Keratinocyte (primary cell): ENCODE data around the gene MALRD1.

ENCODE experiments used
- EZH2 ChIP-seq: IDR thresholded peaks from one replicate; pipeline ENCODE4 v1.6.1; 2012; ENCODE audit warnings: inconsistent platforms, mild to moderate bottlenecking, low read length, moderate library complexity
- TF ChIP-seq, protein P1 (sequence below), 3 experiments: IDR thresholded peaks in 1 of 3; conservative IDR thresholded peaks in 1 of 3; optimal IDR thresholded peaks in 1 of 3; 2 replicates in 2 of 3; 3 replicates in 1 of 3; pipeline versions ENCODE3 to v1.5.1; 2011; ENCODE audit warnings: low read length in 3 of 3, mild to moderate bottlenecking in 3 of 3, moderate library complexity in 2 of 3, control low read depth in 1 of 3, inconsistent platforms in 1 of 3; ENCODE audit not compliant: insufficient read depth in 2 of 3; ENCODE audit errors: extremely low read depth in 1 of 3

DNA sequence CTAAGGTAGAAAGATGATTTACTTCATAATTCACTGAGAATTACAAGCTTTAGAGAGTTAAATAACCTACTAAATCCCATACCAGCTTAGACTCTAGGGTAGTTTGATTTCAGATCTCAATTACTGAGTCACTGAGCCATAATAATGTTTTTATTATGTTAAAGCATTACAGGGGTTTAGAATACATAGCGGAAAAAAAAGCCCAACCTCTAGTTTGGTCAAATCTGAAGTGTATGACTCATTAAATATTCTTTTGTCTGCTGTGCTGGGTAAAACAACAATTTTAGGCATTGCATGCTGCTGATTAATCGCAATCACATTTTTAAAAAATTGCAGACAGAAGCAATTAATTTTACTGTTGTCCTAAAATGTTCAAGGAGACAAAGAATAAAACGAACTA lies 48.5 kb downstream of the MALRD1 start:
- TF ChIP-seq, protein P1, sequence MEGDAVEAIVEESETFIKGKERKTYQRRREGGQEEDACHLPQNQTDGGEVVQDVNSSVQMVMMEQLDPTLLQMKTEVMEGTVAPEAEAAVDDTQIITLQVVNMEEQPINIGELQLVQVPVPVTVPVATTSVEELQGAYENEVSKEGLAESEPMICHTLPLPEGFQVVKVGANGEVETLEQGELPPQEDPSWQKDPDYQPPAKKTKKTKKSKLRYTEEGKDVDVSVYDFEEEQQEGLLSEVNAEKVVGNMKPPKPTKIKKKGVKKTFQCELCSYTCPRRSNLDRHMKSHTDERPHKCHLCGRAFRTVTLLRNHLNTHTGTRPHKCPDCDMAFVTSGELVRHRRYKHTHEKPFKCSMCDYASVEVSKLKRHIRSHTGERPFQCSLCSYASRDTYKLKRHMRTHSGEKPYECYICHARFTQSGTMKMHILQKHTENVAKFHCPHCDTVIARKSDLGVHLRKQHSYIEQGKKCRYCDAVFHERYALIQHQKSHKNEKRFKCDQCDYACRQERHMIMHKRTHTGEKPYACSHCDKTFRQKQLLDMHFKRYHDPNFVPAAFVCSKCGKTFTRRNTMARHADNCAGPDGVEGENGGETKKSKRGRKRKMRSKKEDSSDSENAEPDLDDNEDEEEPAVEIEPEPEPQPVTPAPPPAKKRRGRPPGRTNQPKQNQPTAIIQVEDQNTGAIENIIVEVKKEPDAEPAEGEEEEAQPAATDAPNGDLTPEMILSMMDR (optimal IDR thresholded peaks at IDR 0.05 in 1 of 3, IDR thresholded peaks at IDR 0.05 in 1 of 3, conservative IDR thresholded peaks at IDR 0.05 in 1 of 3; ENCODE audit: extremely low read depth in 1 of 3, insufficient read depth in 2 of 3, low read length in 3 of 3): no peak
- no peak for TF ChIP-seq EZH2
